Measurements from ENCODE around the gene TMEM50B.

Gene TMEM50B

GRCh38 chr21:33495743-33496142 is 16.0 kb upstream of the TMEM50B start:
- no peak for TF ChIP-seq CTCF (IDR thresholded peaks at IDR 0.05)
- no peak overlapping the region for H3K4me3 Mint-ChIP-seq
- H3K27ac Mint-ChIP-seq: no peak overlapping the region
- H3K9me3 Mint-ChIP-seq: no peaks in the 10 kb centered on the region
- H3K4me1 Mint-ChIP-seq: peaks cover 12% of the 10 kb centered on the region
- peaks cover 10% of the 10 kb centered on the region for H3K27me3 Mint-ChIP-seq (ENCODE audit: low read depth, poor library complexity)
- H3K36me3 Mint-ChIP-seq (ENCODE audit: low read depth): no peaks in the 10 kb centered on the region
- no peak for DNase-seq

DNA sequence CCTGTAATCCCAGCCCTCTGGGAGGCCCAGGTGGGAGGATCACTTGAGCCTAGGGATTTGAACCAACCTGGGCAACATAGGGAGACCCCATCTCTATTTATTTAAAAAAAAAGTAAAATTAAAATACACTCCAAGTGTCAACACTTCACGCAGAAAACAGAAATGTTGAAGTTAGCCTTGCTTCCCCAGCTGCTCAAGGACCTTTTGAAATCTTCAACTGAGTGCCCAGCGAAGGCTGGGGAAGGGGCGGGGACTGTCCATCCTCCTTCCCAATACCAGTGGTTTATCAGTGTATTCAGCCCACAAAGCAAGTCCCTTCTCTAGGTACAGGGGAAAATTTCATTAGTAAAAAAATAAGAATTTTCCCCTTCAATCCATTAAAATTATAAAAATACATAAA is 14.0 kb upstream of the TMEM50B start:
- TF ChIP-seq CTCF (IDR thresholded peaks at IDR 0.05): no peak
- Mint-ChIP-seq H3K4me1 (peaks cover 14% of the 10 kb centered on the region), H3K4me3 (no peak overlapping the region), H3K36me3 (ENCODE audit: low read depth) (peaks cover 6% of the 10 kb centered on the region), H3K9me3 (no peaks in the 10 kb centered on the region), H3K27me3 (ENCODE audit: low read depth, poor library complexity) (peaks cover 10% of the 10 kb centered on the region), H3K27ac (no peak overlapping the region)
- DNase-seq: no peak

DNA sequence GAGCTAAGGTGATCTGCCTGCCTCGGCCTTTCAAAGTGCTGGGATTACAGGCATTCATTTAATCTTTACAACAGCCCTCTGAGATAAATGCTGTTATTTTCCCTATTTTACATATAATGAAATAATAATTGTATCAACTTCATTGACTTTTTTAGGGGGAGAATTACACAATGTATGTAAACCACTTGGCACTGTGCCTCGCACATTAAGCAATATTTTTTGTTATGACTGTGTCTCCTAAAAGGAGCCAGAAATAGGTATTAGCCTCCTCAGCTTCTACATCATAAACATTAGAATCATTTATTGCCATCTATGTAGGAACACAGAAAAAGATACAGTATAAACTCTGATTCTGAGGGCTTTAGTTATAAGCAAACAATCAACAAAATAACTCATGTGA is 12.8 kb upstream of the TMEM50B start:
- DNase-seq: no peak
- peaks cover 13% of the 10 kb centered on the region for H3K36me3 Mint-ChIP-seq (ENCODE audit: low read depth)
- H3K27me3 Mint-ChIP-seq (ENCODE audit: low read depth, poor library complexity): peaks cover 10% of the 10 kb centered on the region
- H3K9me3 Mint-ChIP-seq: no peaks in the 10 kb centered on the region
- no peak for TF ChIP-seq CTCF (IDR thresholded peaks at IDR 0.05)
- H3K4me3 Mint-ChIP-seq: peak overlapping the region; percentile 54
- no peak overlapping the region for H3K27ac Mint-ChIP-seq
- H3K4me1 Mint-ChIP-seq: peaks cover 14% of the 10 kb centered on the region

- Mint-ChIP-seq H3K36me3 (ENCODE audit: low read depth) (peaks cover 13% of the 10 kb centered on the region), H3K9me3 (no peaks in the 10 kb centered on the region), H3K27ac (no peak within 1 kb of the TSS), H3K27me3 (ENCODE audit: low read depth, poor library complexity) (peaks cover 7% of the 10 kb centered on the region), H3K4me3 (peak within 1 kb of the TSS; percentile 94), H3K4me1 (peaks cover 14% of the 10 kb centered on the region)
- peak; percentile 97 for DNase-seq
- TF ChIP-seq CTCF (IDR thresholded peaks at IDR 0.05): no peak
These were observed 11.8 kb upstream of the TMEM50B start, which contains the start of gene DNAJC28 for GRCh38 chr21:33491373-33492102. Gene DNAJC28, minus strand, starts transcription at chr21:33491716. Its CDS starts 2,323 bp downstream, at chr21:33489393.

- Mint-ChIP-seq H3K27ac (no peak overlapping the region), H3K9me3 (no peaks in the 10 kb centered on the region), H3K4me3 (peak overlapping the region; percentile 94), H3K27me3 (ENCODE audit: low read depth, poor library complexity) (peaks cover 7% of the 10 kb centered on the region), H3K36me3 (ENCODE audit: low read depth) (peaks cover 13% of the 10 kb centered on the region), H3K4me1 (peaks cover 14% of the 10 kb centered on the region)
- no peak for TF ChIP-seq CTCF (IDR thresholded peaks at IDR 0.05)
- DNase-seq: no peak
These were observed 11.2 kb upstream of the TMEM50B start for GRCh38 chr21:33490991-33491372.

DNA sequence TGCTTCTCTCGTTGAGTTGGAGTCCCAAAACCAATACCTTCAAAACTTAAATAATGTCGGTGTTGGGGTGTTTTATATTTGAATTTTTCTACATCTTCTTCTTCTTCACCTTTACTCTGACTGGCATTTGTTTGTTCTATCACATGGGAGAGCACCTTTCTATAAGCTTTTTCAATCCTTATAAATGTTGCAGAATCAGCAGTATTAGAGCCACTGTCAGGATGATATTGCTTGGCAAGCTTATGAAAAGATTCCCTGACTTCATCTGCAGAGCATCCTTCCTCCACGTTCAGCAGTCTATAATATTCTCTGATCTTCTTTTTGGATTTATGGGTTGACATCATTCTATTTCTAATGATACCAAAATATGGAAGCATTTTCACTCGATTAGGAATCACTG is 9.2 kb upstream of the TMEM50B start:
- H3K27me3 Mint-ChIP-seq (ENCODE audit: low read depth, poor library complexity): peaks cover 3% of the 10 kb centered on the region
- H3K4me3 Mint-ChIP-seq: no peak overlapping the region
- TF ChIP-seq CTCF (IDR thresholded peaks at IDR 0.05): no peak
- H3K27ac Mint-ChIP-seq: no peak overlapping the region
- DNase-seq: no peak
- H3K36me3 Mint-ChIP-seq (ENCODE audit: low read depth): peaks cover 13% of the 10 kb centered on the region
- H3K4me1 Mint-ChIP-seq: peaks cover 14% of the 10 kb centered on the region
- H3K9me3 Mint-ChIP-seq: no peaks in the 10 kb centered on the region

All from nephron progenitor cell (in vitro differentiated cells).